UCSD-AML1 (cell line): ENCODE data around the gene LAMA1.

ENCODE experiments used
- DNase-seq: peaks from one replicate; lab custom pipeline; 2025; ENCODE audit not compliant: unreplicated experiment; lab: John Stamatoyannopoulos, UW

The LAMA1 gene

GRCh38 chr18:7000484-7001096 is 117.0 kb downstream of the LAMA1 start:
- no peak for DNase-seq

DNA sequence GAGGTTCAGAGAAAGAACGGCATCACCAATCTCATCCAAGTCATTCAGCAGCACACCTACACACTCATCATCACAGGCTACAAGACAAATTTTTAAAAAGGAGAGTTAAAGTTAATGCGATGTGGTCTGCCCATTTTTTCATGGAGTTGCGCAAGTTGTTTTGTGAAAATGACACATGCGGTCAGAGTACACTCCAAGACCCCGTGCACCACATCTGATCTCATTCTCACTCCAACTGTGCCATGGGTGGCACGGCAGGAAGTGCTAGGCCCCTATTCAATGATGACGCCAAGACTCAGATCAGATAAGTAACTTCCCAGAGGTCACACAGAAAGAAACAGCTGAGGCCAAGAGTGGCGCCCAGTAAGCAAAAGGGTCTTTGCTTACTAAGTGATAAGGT is 119.8 kb downstream of the LAMA1 start:
- no peak for DNase-seq

DNA sequence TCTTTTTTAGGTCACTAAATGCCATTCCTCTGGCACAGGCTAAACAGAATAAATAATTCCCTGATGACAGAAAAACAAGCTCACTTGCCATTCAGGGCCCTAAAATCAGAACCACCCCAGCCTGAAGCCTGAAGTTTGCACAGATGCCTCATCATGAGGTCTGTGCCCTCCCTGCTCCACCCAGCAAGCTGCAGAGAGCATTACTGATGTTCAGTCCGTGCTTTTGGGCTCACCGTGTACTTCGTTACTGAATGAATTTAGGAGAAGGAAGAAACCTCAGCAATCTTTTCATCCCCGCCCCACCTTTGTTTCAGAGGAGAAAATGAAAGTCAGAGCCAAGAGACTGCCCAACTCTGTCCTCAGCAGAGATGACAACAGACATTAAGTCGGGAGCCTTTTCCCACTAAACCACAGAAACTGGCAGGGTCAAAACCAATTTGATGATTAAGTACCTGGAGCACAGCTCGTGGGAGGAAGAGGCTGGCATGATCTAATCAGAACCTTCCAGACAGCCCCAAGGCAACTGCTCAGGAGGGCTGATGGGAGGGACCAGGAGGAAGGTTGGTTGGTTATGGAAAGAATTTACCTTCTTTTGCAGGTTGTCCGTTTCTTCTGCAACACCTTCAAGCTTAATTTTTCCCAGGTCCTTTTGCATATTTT is 122.7 kb downstream of the LAMA1 start:
- no peak for DNase-seq

- DNase-seq: no peak
Observed at GRCh38 chr18:6994056-6994770, 123.4 kb downstream of the LAMA1 start.

- DNase-seq: no peak
Observed at GRCh38 chr18:6992761-6993160, 124.8 kb downstream of the LAMA1 start.

- DNase-seq: no peak
Observed at GRCh38 chr18:6983366-6983765, 134.2 kb downstream of the LAMA1 start.

DNA sequence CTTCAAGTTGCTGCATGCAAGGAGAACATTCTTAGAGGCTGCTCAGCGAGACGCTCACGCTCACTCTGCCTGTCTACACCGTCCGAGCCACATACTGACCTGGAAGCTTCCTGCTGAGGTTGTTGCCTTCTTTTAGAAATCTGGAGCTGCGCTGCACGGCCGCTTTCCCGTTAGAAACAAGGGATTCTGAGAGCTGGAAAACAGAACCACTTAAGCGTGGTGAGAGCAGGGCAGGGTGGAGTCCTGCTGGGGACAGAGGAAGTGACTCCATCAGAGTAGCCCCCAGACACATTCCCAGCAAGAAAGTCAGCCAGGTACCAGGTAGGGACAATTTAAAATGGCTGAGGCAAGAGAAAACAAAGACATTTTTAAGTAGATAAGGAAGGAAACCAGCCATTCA is 135.2 kb downstream of the LAMA1 start:
- no peak for DNase-seq

DNA sequence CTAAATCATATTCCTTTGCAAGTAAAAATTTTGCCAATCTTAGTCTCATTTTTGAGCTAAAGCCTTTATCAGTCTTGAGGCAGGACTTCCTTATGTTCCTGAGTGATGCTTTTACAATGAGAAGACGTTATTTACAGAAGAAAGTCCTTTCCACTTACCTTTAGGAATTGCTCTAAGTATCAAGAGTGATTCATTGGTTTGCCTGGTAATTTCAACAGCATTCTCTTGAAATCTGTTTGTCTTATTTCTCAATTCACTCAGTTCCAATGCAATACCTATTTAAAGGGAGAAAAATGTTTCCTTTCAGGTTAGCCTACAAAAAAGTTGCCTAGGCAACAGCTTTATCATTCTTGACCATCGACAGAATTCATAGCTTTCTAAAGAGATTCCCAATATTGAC is 137.2 kb downstream of the LAMA1 start:
- no peak for DNase-seq

DNA sequence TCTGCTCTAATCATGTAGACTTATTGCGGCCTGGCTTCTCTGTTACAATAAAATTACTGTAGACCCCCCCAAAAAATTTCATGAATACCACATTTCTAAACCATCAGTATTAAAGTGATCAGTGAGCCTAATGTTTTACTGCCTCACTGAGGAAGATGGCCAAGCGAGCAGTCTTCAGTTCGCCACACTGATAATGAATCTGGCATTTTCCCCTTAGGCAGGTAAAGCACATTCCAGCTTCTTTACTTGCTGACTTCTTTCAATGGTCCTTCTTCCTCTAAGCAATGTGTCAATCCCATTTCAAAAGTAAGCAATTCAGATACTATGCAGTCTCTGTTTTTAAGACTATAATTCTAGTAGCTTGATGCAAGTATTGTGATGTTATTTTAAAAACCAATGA is 137.6 kb downstream of the LAMA1 start:
- no peak for DNase-seq

DNA sequence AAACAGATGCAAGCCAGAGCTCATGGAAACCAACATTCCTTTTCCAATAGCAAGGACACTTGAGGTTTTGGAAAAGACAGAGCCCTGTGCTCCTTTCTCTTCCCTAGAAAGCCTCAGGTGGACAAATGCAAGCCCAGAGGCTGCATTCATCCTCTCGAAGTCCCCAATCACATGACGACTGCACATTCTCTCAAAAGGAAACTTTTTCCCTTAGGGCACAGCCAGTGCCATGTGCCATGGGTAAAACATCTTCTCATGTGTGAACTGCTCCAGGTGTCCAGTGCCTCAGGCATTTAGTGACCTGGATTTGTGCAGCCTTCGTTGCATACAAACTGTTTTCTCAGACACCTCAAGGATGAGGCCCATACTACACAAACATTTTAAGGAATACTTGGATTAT is 140.7 kb downstream of the LAMA1 start:
- no peak for DNase-seq

- DNase-seq: no peak
Observed at GRCh38 chr18:6975084-6975483, 142.5 kb downstream of the LAMA1 start.

DNA sequence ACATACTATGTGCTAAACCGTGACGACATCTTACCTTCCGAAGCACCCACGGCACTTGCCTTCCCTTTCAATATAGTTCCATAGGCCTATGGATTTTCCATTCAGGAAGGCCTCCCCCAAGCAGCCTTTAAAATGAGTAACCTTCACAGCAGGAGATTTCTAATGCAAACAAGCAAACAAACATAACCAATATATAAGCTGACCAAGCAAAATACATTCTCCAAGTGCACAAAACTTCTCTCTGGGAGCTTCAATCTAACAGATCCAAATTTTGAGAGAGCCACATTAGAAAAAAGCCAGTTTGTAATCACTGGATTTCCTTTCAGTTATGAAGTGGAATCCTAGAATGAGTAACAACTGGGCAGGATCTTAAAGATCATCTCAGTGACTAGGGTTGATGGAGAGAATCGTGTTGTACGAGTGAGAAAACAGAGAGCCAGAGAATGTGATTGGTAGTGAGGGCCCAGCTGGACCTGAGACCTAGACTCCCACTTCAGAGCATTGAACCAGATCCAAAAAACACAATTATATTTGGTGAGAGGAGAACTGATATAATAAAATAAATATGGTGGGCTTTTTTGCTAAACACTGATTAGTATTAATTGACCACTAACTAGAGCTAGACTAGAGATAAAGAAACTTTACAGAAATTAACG is 145.6 kb downstream of the LAMA1 start:
- no peak for DNase-seq

GRCh38 chr18:6963452-6964097 is 154.0 kb downstream of the LAMA1 start:
- no peak for DNase-seq

DNA sequence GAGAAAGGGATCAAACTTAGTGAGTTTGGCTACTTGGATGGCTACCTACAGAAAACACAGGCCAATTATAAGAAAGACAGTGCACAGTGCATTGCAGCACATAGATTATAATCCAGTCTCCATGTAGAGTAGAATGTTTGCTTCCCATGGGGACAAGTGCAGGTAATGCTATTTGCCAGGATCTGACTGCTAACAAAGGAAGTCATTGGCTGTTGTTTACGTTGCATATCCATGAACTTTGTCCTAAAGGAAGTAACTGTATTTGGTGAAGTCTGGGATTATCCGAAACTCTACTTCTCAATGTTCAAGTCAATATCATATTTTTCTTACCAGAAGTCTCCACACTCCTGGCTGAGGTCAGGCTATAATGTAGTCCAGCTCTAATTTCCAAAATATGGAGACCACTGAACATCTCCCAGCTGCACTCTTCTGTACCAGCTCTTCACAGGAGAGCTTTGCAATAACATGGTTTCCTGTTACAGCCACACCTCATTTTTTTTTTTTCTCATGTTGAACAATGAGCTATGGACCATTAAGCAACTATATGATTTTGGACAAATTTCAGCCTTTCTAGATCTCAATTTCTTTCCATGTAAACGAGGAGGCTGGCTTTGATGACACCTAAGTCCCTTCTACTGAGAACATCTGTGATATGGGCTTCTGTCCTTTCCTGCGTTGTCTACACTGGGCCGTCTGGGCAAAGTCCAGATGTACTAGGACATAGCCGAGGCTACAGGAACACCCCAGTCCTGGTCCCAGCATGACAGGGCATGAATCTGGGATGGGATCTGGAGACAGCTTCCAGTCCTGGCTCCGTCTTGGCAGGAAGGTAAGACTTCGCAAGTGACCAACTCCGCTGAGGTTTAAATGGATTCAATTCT is 154.8 kb downstream of the LAMA1 start:
- DNase-seq: no peak

DNA sequence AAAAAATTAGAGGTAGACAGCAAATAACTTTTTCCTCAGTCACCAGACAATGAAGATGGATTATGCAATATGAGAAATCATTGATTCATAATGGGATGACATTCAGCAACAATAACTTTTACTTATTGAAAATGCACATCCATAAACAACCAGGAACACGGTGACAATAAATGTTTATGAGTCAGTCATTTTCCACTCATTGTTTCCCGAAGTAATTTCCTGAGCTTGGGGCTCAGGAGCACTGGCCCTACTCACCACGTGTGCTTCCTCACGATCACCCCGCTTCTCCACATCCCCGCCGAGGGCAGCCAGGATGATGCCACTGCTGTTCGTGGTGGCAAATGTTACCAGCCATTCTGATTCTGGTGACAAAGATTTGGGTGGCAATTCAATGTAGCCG is 156.3 kb downstream of the LAMA1 start:
- no peak for DNase-seq

- no peak for DNase-seq
Observed at GRCh38 chr18:6960656-6961055, 156.9 kb downstream of the LAMA1 start.

DNA sequence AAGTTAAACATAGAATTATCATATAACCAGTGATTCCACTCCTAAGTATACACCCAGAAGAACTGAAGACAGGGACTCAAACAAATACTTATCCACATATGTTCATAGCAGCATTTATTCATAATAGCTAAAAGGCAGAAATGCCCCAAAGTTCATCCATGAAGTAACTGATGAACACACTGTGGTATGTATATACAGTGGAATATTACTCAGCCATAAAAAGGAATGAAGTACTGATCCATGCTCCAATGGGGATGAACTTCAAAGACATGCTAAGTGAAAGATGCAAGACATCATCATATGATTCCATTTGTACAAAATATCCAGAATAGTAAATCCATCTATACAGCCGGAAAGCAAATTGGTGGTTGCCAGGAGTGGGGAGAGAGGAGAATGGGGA is 157.5 kb downstream of the LAMA1 start:
- DNase-seq: no peak

DNA sequence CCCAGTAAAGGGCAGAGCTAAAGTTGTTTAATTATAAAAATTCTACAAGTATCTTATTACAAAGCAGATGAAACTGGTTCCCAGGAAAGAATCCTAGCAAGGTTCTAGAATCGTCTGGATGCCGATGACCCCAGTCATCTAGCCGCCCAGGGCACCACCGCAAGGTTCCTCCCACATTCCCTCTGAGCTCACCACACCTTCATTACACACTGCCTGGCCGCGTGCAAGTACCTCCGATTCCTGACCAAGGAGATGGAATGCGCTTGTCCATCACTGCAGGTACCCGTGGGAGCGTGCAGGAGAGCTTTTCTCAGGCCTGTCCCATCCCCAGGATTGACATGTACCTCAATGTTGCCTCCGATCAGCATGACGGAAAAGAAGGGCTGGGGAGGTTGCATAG is 158.5 kb downstream of the LAMA1 start:
- DNase-seq: no peak

GRCh38 chr18:6956999-6957398 is 160.6 kb downstream of the LAMA1 start:
- DNase-seq: no peak

DNA sequence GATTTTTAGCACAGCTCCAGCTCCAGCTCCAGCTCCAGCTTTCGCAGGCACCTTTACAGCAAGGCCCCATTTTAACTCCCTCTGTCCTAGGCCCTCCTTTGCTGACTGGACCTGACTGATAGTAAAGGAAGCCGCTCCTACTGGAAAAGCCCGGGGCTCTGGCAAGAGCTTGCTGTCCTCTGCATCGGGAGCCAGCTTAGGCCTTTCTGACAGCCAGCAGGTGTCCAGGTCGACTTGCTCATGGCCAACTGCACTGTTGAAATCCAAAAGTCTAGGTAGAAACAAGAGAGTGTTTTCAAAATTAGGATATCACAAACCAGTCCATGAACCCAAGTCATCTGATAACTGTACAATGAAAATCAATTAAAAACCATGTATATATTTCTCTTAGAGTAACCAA is 161.1 kb downstream of the LAMA1 start:
- DNase-seq: no peak

DNA sequence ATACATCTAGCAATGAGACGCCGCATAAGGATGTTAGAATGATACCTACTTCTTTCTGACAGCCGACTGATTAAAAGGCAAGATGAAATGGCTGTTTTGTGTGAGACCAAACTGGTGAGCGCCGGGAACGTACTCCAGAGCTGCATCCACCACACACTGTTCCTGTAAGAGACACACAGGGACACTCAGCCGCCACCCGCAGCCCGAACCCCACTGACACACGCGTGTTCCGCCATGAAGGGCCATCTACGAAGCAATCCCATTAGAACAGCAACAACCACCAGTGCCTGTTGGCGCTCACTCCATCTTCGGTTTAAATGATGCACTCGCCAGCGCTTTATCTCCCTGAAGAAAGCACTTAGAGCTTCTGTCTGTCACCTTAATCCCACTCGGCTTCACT is 162.3 kb downstream of the LAMA1 start:
- DNase-seq: no peak
